Fibroblast of lung (primary cell): ENCODE data around the gene DSTYK. TPM values are rescaled to one million over a fixed set of nuclear protein-coding genes. Genes with fewer than 3 reads are reported as not detected.

Experiments used
- DNase-seq, 2 donors: peaks; one replicate each; pipeline versions ENCODE4 v3.0.0 to v3.0.0-alpha.2; 2010; ENCODE audit warnings: low read depth in 2 of 2
- H2AFZ ChIP-seq: 2 replicates; pipeline ENCODE4 v1.5.1; 2012; ENCODE audit warnings: low read length, control low read depth, inconsistent platforms
- H3K27ac ChIP-seq: 2 replicates; pipeline ENCODE4 v1.5.1; 2011; ENCODE audit warnings: low read length, control low read depth; ENCODE audit not compliant: insufficient read depth
- H3K27me3 ChIP-seq: 2 replicates; pipeline ENCODE4 v1.5.1; 2011; ENCODE audit warnings: mild to moderate bottlenecking, low read length; ENCODE audit not compliant: control insufficient read depth, insufficient read depth
- H3K36me3 ChIP-seq: 2 replicates; pipeline ENCODE4 v1.5.1; 2011; ENCODE audit warnings: low read length; ENCODE audit not compliant: control insufficient read depth, insufficient read depth
- H3K4me1 ChIP-seq: 2 replicates; pipeline ENCODE4 v1.5.1; 2011; ENCODE audit warnings: low read length; ENCODE audit not compliant: control insufficient read depth, insufficient read depth; ENCODE audit errors: extremely low read depth
- H3K4me2 ChIP-seq: 2 replicates; pipeline ENCODE4 v1.5.1; 2011; ENCODE audit warnings: low read length, control low read depth; ENCODE audit not compliant: insufficient read depth; ENCODE audit errors: extremely low read depth
- H3K4me3 ChIP-seq, 4 experiments: fragments of 200-600 bp in 1 of 4; sonication (generic) in 1 of 4; replicated peaks in 1 of 4; 2 replicates each; pipeline ENCODE4 v1.5.1; 2011 to 2016; ENCODE audit warnings: low read length in 4 of 4, low read depth in 3 of 4, mild to moderate bottlenecking in 3 of 4, control low read depth in 2 of 4, inconsistent platforms in 1 of 4, mixed read lengths in 1 of 4; ENCODE audit not compliant: insufficient read depth in 1 of 4; ENCODE audit errors: control extremely low read depth in 1 of 4
- H3K79me2 ChIP-seq: 2 replicates; pipeline ENCODE4 v1.5.1; 2012; ENCODE audit warnings: mild to moderate bottlenecking, low read length, inconsistent platforms; ENCODE audit not compliant: control insufficient read depth, insufficient read depth
- H3K9ac ChIP-seq: 2 replicates; pipeline ENCODE4 v1.5.1; 2011; ENCODE audit warnings: mild to moderate bottlenecking, low read length, control low read depth; ENCODE audit not compliant: insufficient read depth
- H3K9me3 ChIP-seq: 2 replicates; pipeline ENCODE4 v1.5.1; 2012; ENCODE audit warnings: low read depth, low read length; ENCODE audit not compliant: control insufficient read depth, insufficient read depth
- H4K20me1 ChIP-seq: 2 replicates; pipeline ENCODE4 v1.5.1; 2011; ENCODE audit warnings: low read length; ENCODE audit not compliant: control insufficient read depth, insufficient read depth; ENCODE audit errors: extremely low read depth
- CTCF ChIP-seq, 2 donors: IDR thresholded peaks in 1 of 2; conservative IDR thresholded peaks in 1 of 2; 1 replicate in 1 of 2; 2 replicates in 1 of 2; pipeline ENCODE4 v1.5.1; 2011 to 2012; ENCODE audit warnings: low read length in 2 of 2, control low read depth in 1 of 2, inconsistent platforms in 1 of 2, low read depth in 1 of 2, mild to moderate bottlenecking in 1 of 2
- EZH2 ChIP-seq: IDR thresholded peaks from 2 replicates; pipeline ENCODE4 v1.5.1; 2012; ENCODE audit warnings: low read length, control low read depth, mild to moderate bottlenecking; ENCODE audit errors: missing control alignments
- polyA plus RNA-seq, 2 donors: library from polyadenylated mRNA; depleted of rRNA in 1 of 2; stranded (reverse) in 1 of 2; unstranded in 1 of 2; fragments of >200 nt; gene quantifications; 2 replicates each; pipeline ENCODE4 v1.2.1, GENCODE V29; 2011 to 2012; ENCODE audit warnings: missing spikeins in 1 of 2
- total RNA-seq: library from RNA; depleted of rRNA; stranded (reverse); fragments of >200 nt; gene quantifications from 2 replicates; pipeline ENCODE4 v1.2.1, GENCODE V29; 2014

DSTYK gene
- total and polyA plus RNA-seq, 2 donors (not counting 1 experiment from before 2014, with no cell fraction given), result 24.5 to 42.6 TPM

- Histone ChIP-seq H3K9me3 (no peaks in the 10 kb centered on the region), H4K20me1 (no peaks in the 10 kb centered on the region), H3K36me3 (no peaks in the 10 kb centered on the region), H3K27me3 (no peaks in the 10 kb centered on the region), H3K27ac (no peak overlapping the region), H3K79me2 (peaks cover 12% of the 10 kb centered on the region), H3K4me3 (no peak overlapping the region), H2AFZ (no peak overlapping the region), H3K4me1 (peaks cover 10% of the 10 kb centered on the region), H3K9ac (no peak overlapping the region), H3K4me2 (no peak overlapping the region)
- TF ChIP-seq EZH2, result no peak
- no peak for TF ChIP-seq CTCF (conservative IDR thresholded peaks at IDR 0.05 in 1 of 2, IDR thresholded peaks at IDR 0.05 in 1 of 2; ENCODE audit: low read depth in 1 of 2, low read length in 2 of 2)
- DNase-seq, result no peak
These were observed 42.3 kb downstream of the DSTYK start for GRCh38 chr1:205169248-205169647.

DNA sequence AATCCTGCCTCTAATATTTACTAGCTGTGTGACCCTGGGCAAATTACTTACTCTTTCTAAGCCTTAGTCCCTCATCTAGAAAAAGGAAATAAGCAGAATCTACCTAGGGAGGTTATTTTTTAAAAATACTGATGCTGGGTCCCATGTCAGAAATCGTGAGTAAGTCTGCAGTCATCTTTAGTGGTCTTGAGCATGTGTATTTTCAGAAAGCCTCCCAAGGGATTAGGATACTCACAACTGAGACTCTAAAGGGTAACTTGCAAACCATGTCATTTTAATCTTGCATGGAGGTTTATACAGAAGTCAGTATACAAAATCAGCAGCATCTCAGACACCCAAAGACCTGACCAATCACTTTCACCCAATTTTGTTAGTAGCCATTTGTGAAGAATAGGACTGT lies 43.2 kb downstream of the DSTYK start:
- Histone ChIP-seq H4K20me1 (no peaks in the 10 kb centered on the region), H3K4me3 (no peak overlapping the region), H3K9ac (no peak overlapping the region), H3K4me1 (peaks cover 8% of the 10 kb centered on the region), H3K27ac (no peak overlapping the region), H3K79me2 (peaks cover 8% of the 10 kb centered on the region), H3K27me3 (no peaks in the 10 kb centered on the region), H3K4me2 (no peak overlapping the region), H3K9me3 (no peaks in the 10 kb centered on the region), H3K36me3 (no peaks in the 10 kb centered on the region), H2AFZ (no peak overlapping the region)
- no peak for TF ChIP-seq EZH2
- TF ChIP-seq CTCF (conservative IDR thresholded peaks at IDR 0.05 in 1 of 2, IDR thresholded peaks at IDR 0.05 in 1 of 2; ENCODE audit: low read depth in 1 of 2, low read length in 2 of 2), result no peak
- no peak for DNase-seq

DNA sequence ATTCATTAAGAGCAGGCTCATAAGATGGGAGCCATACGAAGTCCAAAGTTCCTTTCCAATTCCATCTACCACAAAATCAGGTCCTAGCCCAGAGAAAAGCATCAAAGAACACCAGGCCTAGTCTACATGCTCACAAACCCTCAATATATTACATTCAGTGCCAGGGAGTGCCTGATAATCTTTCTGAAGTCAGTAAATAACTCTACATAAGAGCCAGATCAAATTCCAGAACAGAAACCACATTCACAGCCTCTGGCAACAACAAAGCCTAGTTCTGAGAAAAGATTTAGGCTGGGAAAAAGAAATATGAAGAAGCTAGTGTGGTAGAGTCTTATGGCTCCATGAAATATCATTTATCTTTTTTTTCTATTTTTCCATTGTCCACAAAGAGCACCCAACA lies 49.2 kb downstream of the DSTYK start:
- Histone ChIP-seq H3K79me2 (peaks cover 1% of the 10 kb centered on the region), H3K4me3 (no peak overlapping the region), H3K27me3 (no peaks in the 10 kb centered on the region), H4K20me1 (no peaks in the 10 kb centered on the region), H3K27ac (no peak overlapping the region), H3K4me2 (no peak overlapping the region), H3K9me3 (no peaks in the 10 kb centered on the region), H3K36me3 (peaks cover 12% of the 10 kb centered on the region), H3K4me1 (no peaks in the 10 kb centered on the region), H3K9ac (no peak overlapping the region), H2AFZ (no peak overlapping the region)
- TF ChIP-seq EZH2, result no peak
- TF ChIP-seq CTCF (conservative IDR thresholded peaks at IDR 0.05 in 1 of 2, IDR thresholded peaks at IDR 0.05 in 1 of 2; ENCODE audit: low read depth in 1 of 2, low read length in 2 of 2), result no peak
- peak in 1 of 2 donors; percentile 63 for DNase-seq
